BLaER1 (cell line): ENCODE measurements around the gene PI4K2A.

Experiments used
- H3K27ac ChIP-seq: shearing (Covaris generic); formaldehyde crosslinking; 2 replicates; pipeline ENCODE4 v1.8.1; 2022
- H3K27me3 ChIP-seq: shearing (Covaris generic); formaldehyde crosslinking; 2 replicates; pipeline ENCODE4 v1.8.1; 2022
- H3K36me3 ChIP-seq: shearing (Covaris generic); formaldehyde crosslinking; 2 replicates; pipeline ENCODE4 v1.8.1; 2022
- H3K4me1 ChIP-seq: shearing (Covaris generic); formaldehyde crosslinking; 2 replicates; pipeline ENCODE4 v1.8.1; 2022
- H3K4me2 ChIP-seq: shearing (Covaris generic); formaldehyde crosslinking; 2 replicates; pipeline ENCODE4 v1.8.1; 2022
- H3K4me3 ChIP-seq: shearing (Covaris generic); formaldehyde crosslinking; 2 replicates; pipeline ENCODE4 v1.8.1; 2022
- H3K9ac ChIP-seq: shearing (Covaris generic); formaldehyde crosslinking; 2 replicates; pipeline ENCODE4 v1.8.1; 2022
- H3K9me3 ChIP-seq: shearing (Covaris generic); formaldehyde crosslinking; 2 replicates; pipeline ENCODE4 v1.8.1; 2022
- H4K20me1 ChIP-seq: shearing (Covaris generic); formaldehyde crosslinking; 2 replicates; pipeline ENCODE4 v1.8.1; 2022
- Cebpa-rat ChIP-seq: shearing (Covaris generic); IDR thresholded peaks from 2 replicates; pipeline ENCODE4 v1.8.1; 2022

Gene PI4K2A

GRCh38 chr10:97601268-97602215, 38.9 kb upstream of the PI4K2A start:
- Histone ChIP-seq H4K20me1 (no peaks in the 10 kb centered on the region), H3K4me1 (peaks cover 9% of the 10 kb centered on the region), H3K9me3 (no peaks in the 10 kb centered on the region), H3K9ac (no peak overlapping the region), H3K27ac (no peak overlapping the region), H3K36me3 (no peaks in the 10 kb centered on the region), H3K4me3 (no peak overlapping the region), H3K27me3 (no peaks in the 10 kb centered on the region), H3K4me2 (no peak overlapping the region)
- TF ChIP-seq Cebpa-rat: no peak

GRCh38 chr10:97607095-97607636, 33.3 kb upstream of the PI4K2A start:
- Histone ChIP-seq H3K9ac (no peak overlapping the region), H4K20me1 (no peaks in the 10 kb centered on the region), H3K4me2 (peak overlapping the region; percentile 59), H3K27me3 (no peaks in the 10 kb centered on the region), H3K4me3 (no peak overlapping the region), H3K4me1 (peaks cover 58% of the 10 kb centered on the region), H3K36me3 (no peaks in the 10 kb centered on the region), H3K27ac (0 out of 2 replicates have a peak overlapping the region, but pooled peaks have one; percentile 26), H3K9me3 (no peaks in the 10 kb centered on the region)
- TF ChIP-seq Cebpa-rat: no peak

GRCh38 chr10:97608991-97609561, 31.4 kb upstream of the PI4K2A start:
- Histone ChIP-seq H3K9me3 (no peaks in the 10 kb centered on the region), H3K4me2 (peak overlapping the region; percentile 79), H3K27me3 (no peaks in the 10 kb centered on the region), H3K4me3 (no peak overlapping the region), H3K9ac (no peak overlapping the region; the same call in 1 of the 2 replicates), H3K4me1 (peaks cover 60% of the 10 kb centered on the region), H4K20me1 (no peaks in the 10 kb centered on the region), H3K36me3 (no peaks in the 10 kb centered on the region), H3K27ac (peak overlapping the region; percentile 8; the same call in 1 of the 2 replicates)
- TF ChIP-seq Cebpa-rat: no peak

GRCh38 chr10:97611473-97611872, 29.0 kb upstream of the PI4K2A start:
- H4K20me1 ChIP-seq: no peaks in the 10 kb centered on the region
- no peaks in the 10 kb centered on the region for H3K27me3 ChIP-seq
- 0 out of 2 replicates have a peak overlapping the region, but pooled peaks have one; percentile 26 for H3K9ac ChIP-seq
- no peak for TF ChIP-seq Cebpa-rat
- no peaks in the 10 kb centered on the region for H3K36me3 ChIP-seq
- no peaks in the 10 kb centered on the region for H3K9me3 ChIP-seq
- no peak overlapping the region for H3K27ac ChIP-seq
- peaks cover 58% of the 10 kb centered on the region for H3K4me1 ChIP-seq
- H3K4me2 ChIP-seq: peak overlapping the region; percentile 65
- no peak overlapping the region for H3K4me3 ChIP-seq

GRCh38 chr10:97612386-97612785, 28.1 kb upstream of the PI4K2A start:
- H3K9me3 ChIP-seq: no peaks in the 10 kb centered on the region
- H3K36me3 ChIP-seq: no peaks in the 10 kb centered on the region
- H3K27me3 ChIP-seq: no peaks in the 10 kb centered on the region
- no peak for TF ChIP-seq Cebpa-rat
- no peak overlapping the region for H3K4me3 ChIP-seq
- no peaks in the 10 kb centered on the region for H4K20me1 ChIP-seq
- H3K4me1 ChIP-seq: peaks cover 49% of the 10 kb centered on the region
- no peak overlapping the region for H3K9ac ChIP-seq
- no peak overlapping the region for H3K27ac ChIP-seq
- no peak overlapping the region for H3K4me2 ChIP-seq

GRCh38 chr10:97618285-97618684, 22.2 kb upstream of the PI4K2A start:
- H3K36me3 ChIP-seq: no peaks in the 10 kb centered on the region
- no peak overlapping the region for H3K9ac ChIP-seq
- no peak for TF ChIP-seq Cebpa-rat
- no peak overlapping the region for H3K4me3 ChIP-seq
- no peaks in the 10 kb centered on the region for H3K9me3 ChIP-seq
- H3K4me1 ChIP-seq: no peaks in the 10 kb centered on the region
- H3K27ac ChIP-seq: no peak overlapping the region
- no peak overlapping the region for H3K4me2 ChIP-seq
- H4K20me1 ChIP-seq: no peaks in the 10 kb centered on the region
- no peaks in the 10 kb centered on the region for H3K27me3 ChIP-seq

- no peak overlapping the region for H3K9ac ChIP-seq
- no peak for TF ChIP-seq Cebpa-rat
- H3K27me3 ChIP-seq: no peaks in the 10 kb centered on the region
- H3K4me2 ChIP-seq: no peak overlapping the region
- H3K4me1 ChIP-seq: no peaks in the 10 kb centered on the region
- H3K36me3 ChIP-seq: no peaks in the 10 kb centered on the region
- no peak overlapping the region for H3K4me3 ChIP-seq
- H4K20me1 ChIP-seq: no peaks in the 10 kb centered on the region
- H3K9me3 ChIP-seq: no peaks in the 10 kb centered on the region
- no peak overlapping the region for H3K27ac ChIP-seq
These were observed 21.7 kb upstream of the PI4K2A start for GRCh38 chr10:97618733-97619132.

GRCh38 chr10:97623277-97623676, 17.2 kb upstream of the PI4K2A start:
- no peak for TF ChIP-seq Cebpa-rat
- H3K4me2 ChIP-seq: no peak overlapping the region
- no peaks in the 10 kb centered on the region for H3K9me3 ChIP-seq
- H3K27ac ChIP-seq: no peak overlapping the region
- H4K20me1 ChIP-seq: no peaks in the 10 kb centered on the region
- no peak overlapping the region for H3K9ac ChIP-seq
- H3K27me3 ChIP-seq: no peaks in the 10 kb centered on the region
- no peaks in the 10 kb centered on the region for H3K4me1 ChIP-seq
- H3K36me3 ChIP-seq: no peaks in the 10 kb centered on the region
- H3K4me3 ChIP-seq: no peak overlapping the region

GRCh38 chr10:97627731-97628130, 12.7 kb upstream of the PI4K2A start:
- Histone ChIP-seq H3K4me1 (no peaks in the 10 kb centered on the region), H3K4me2 (no peak overlapping the region), H4K20me1 (no peaks in the 10 kb centered on the region), H3K27ac (no peak overlapping the region), H3K4me3 (no peak overlapping the region), H3K36me3 (no peaks in the 10 kb centered on the region), H3K27me3 (no peaks in the 10 kb centered on the region), H3K9ac (no peak overlapping the region), H3K9me3 (0 out of 2 replicates have a peak, but pooled peaks cover 1% of the 10 kb centered on the region)
- TF ChIP-seq Cebpa-rat: no peak

GRCh38 chr10:97628228-97628627, 12.2 kb upstream of the PI4K2A start:
- Histone ChIP-seq H3K4me2 (no peak overlapping the region), H3K36me3 (no peaks in the 10 kb centered on the region), H3K27me3 (no peaks in the 10 kb centered on the region), H3K9me3 (peaks cover 6% of the 10 kb centered on the region; the same call in 1 of the 2 replicates), H4K20me1 (no peaks in the 10 kb centered on the region), H3K9ac (no peak overlapping the region), H3K4me1 (no peaks in the 10 kb centered on the region), H3K4me3 (no peak overlapping the region), H3K27ac (no peak overlapping the region)
- TF ChIP-seq Cebpa-rat: no peak
